DOHH2 (cell line): ENCODE results near the gene STON2.

Experiments
- EZH2phosphoT487 ChIP-seq: fragments of 200-600 bp; sonication (generic); IDR thresholded peaks from 2 replicates; pipeline ENCODE4 v1.6.1; 2017; ENCODE audit warnings: borderline replicate concordance, mild to moderate bottlenecking, antibody characterized with exemption, low read length, moderate library complexity, mixed read lengths
- TF ChIP-seq, protein P1 (sequence below): fragments of 200-600 bp; sonication (generic); IDR thresholded peaks from one replicate; pipeline ENCODE4 v1.5.1; 2014; ENCODE audit warnings: antibody characterized with exemption, mild to moderate bottlenecking, low read depth, low read length; ENCODE audit not compliant: poor library complexity, severe bottlenecking

DNA sequence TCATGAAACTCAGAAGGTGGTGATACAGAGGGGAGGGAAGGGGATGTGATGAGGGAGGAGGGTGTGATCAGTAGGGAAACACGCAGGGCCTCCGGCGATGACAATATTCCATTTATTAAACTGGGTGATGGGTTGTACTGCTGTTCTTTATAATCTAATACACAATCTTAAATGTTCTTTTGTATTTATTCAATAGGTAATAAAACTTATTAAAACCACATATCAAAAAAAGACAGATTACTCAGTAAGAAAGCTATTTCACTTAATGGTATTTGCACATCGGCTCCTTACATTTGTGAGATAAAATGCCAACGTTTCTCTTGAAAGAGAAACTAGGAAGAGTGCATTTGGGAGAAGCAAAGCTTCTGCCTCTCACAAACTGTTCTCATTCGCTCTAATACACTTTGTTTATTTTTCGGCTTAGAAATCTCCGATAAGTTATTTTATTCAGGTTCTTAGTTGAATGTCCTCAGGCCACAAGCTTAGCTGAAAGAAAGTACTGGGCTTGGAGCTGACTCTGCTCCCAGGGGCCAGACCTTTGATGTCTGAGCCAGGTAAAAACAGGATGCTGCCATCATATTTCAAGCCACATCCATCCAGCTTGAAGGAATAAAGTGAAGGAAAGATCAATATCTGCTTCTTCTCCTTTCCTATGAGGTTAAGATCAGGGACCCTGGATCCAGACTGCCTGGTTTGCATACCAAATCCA, 17.5 kb downstream of the STON2 start:
- TF ChIP-seq, protein P1, sequence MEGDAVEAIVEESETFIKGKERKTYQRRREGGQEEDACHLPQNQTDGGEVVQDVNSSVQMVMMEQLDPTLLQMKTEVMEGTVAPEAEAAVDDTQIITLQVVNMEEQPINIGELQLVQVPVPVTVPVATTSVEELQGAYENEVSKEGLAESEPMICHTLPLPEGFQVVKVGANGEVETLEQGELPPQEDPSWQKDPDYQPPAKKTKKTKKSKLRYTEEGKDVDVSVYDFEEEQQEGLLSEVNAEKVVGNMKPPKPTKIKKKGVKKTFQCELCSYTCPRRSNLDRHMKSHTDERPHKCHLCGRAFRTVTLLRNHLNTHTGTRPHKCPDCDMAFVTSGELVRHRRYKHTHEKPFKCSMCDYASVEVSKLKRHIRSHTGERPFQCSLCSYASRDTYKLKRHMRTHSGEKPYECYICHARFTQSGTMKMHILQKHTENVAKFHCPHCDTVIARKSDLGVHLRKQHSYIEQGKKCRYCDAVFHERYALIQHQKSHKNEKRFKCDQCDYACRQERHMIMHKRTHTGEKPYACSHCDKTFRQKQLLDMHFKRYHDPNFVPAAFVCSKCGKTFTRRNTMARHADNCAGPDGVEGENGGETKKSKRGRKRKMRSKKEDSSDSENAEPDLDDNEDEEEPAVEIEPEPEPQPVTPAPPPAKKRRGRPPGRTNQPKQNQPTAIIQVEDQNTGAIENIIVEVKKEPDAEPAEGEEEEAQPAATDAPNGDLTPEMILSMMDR = no peak
- no peak for TF ChIP-seq EZH2phosphoT487
